HEK293 (cell line): Measurements from ENCODE around the gene CST9.

Experiments used
- CTCF ChIA-PET: fragments of 350-600 bp; formaldehyde crosslinking; extraction: SDS; loops from one replicate; lab custom pipeline; 2021; ENCODE audit warnings: antibody characterized with exemption; lab: Yijun Ruan, JAX
- POLR2A ChIA-PET: fragments of 300-600 bp; formaldehyde crosslinking; extraction: SDS; loops from one replicate; lab custom pipeline; 2020; ENCODE audit warnings: antibody characterized with exemption, inconsistent platforms; lab: Yijun Ruan, JAX
- H3K27ac ChIP-seq: fragments of 200-500 bp; sonication (Bioruptor generic); 2 replicates; pipeline ENCODE4 v1.5.1; 2014; ENCODE audit warnings: low read depth, low read length, control low read depth, inconsistent platforms; ENCODE audit errors: extremely low read depth
- H3K36me3 ChIP-seq, 2 experiments: fragments of 200-500 bp in 1 of 2; sonication (Bioruptor generic) in 1 of 2; 1 replicate in 1 of 2; 2 replicates in 1 of 2; pipeline ENCODE4 v1.5.1; 2014 to 2017; ENCODE audit warnings: inconsistent platforms in 2 of 2, low read length in 2 of 2; ENCODE audit not compliant: control insufficient read depth in 2 of 2, insufficient read depth in 1 of 2
- H3K4me1 ChIP-seq: fragments of 200-500 bp; sonication (Bioruptor generic); 2 replicates; pipeline ENCODE4 v1.5.1; 2014; ENCODE audit warnings: mild to moderate bottlenecking, low read length, inconsistent platforms; ENCODE audit not compliant: control insufficient read depth, insufficient read depth
- H3K4me3 ChIP-seq: 2 replicates; pipeline ENCODE4 v1.5.1; 2011; ENCODE audit warnings: low read depth, mild to moderate bottlenecking, control low read depth, low read length, moderate library complexity
- H3K9me3 ChIP-seq: fragments of 200-500 bp; sonication (Bioruptor generic); 2 replicates; pipeline ENCODE4 v1.5.1; 2014; ENCODE audit warnings: low read depth, low read length, inconsistent platforms; ENCODE audit not compliant: control insufficient read depth, insufficient read depth
- BCL11A ChIP-seq: fragments of 450-650 bp; formaldehyde crosslinking; IDR thresholded peaks from 2 replicates; pipeline ENCODE4 v1.5.1; 2016; ENCODE audit warnings: low read depth, missing biosample characterization, missing genetic modification characterization
- KLF16 ChIP-seq: fragments of 450-650 bp; formaldehyde crosslinking; IDR thresholded peaks from 2 replicates; pipeline ENCODE4 v1.5.1; 2017; ENCODE audit warnings: missing biosample characterization, missing genetic modification characterization
- KLF7 ChIP-seq: fragments of 450-650 bp; formaldehyde crosslinking; IDR thresholded peaks from 2 replicates; pipeline ENCODE4 v1.5.1; 2016; ENCODE audit warnings: missing biosample characterization, missing genetic modification characterization, borderline replicate concordance
- KLF8 ChIP-seq: fragments of 450-650 bp; formaldehyde crosslinking; IDR thresholded peaks from 2 replicates; pipeline ENCODE4 v1.5.1; 2016; ENCODE audit warnings: missing biosample characterization, missing genetic modification characterization
- SP7 ChIP-seq: fragments of 450-650 bp; formaldehyde crosslinking; IDR thresholded peaks from 2 replicates; pipeline ENCODE4 v1.5.1; 2016; ENCODE audit warnings: missing biosample characterization, missing genetic modification characterization
- ZFP37 ChIP-seq: fragments of 450-650 bp; formaldehyde crosslinking; IDR thresholded peaks from 2 replicates; pipeline ENCODE4 v1.5.1; 2016; ENCODE audit warnings: missing biosample characterization, missing genetic modification characterization
- ZNF121 ChIP-seq: fragments of 450-650 bp; formaldehyde crosslinking; IDR thresholded peaks from 2 replicates; pipeline ENCODE4 v1.5.1; 2016; ENCODE audit warnings: missing biosample characterization, missing genetic modification characterization
- ZNF138 ChIP-seq: fragments of 450-650 bp; formaldehyde crosslinking; IDR thresholded peaks from 2 replicates; pipeline ENCODE4 v1.5.1; 2016; ENCODE audit warnings: missing biosample characterization, missing genetic modification characterization, borderline replicate concordance
- ZNF2 ChIP-seq: fragments of 450-650 bp; formaldehyde crosslinking; IDR thresholded peaks from 2 replicates; pipeline ENCODE4 v1.5.1; 2016; ENCODE audit warnings: missing biosample characterization, missing genetic modification characterization
- ZNF223 ChIP-seq: fragments of 450-650 bp; formaldehyde crosslinking; IDR thresholded peaks from 2 replicates; pipeline ENCODE4 v1.5.1; 2016; ENCODE audit warnings: missing biosample characterization, missing genetic modification characterization
- ZNF426 ChIP-seq: fragments of 450-650 bp; formaldehyde crosslinking; IDR thresholded peaks from 2 replicates; pipeline ENCODE4 v1.5.1; 2017; ENCODE audit warnings: missing biosample characterization, missing genetic modification characterization, mild to moderate bottlenecking, inconsistent platforms, moderate library complexity
- ZNF48 ChIP-seq: fragments of 450-650 bp; formaldehyde crosslinking; IDR thresholded peaks from 2 replicates; pipeline ENCODE4 v1.5.1; 2016; ENCODE audit warnings: missing biosample characterization, missing genetic modification characterization
- ZNF600 ChIP-seq: fragments of 450-650 bp; formaldehyde crosslinking; IDR thresholded peaks from 2 replicates; pipeline ENCODE4 v1.5.1; 2016; ENCODE audit warnings: missing biosample characterization, missing genetic modification characterization
- ZNF670 ChIP-seq: fragments of 450-650 bp; formaldehyde crosslinking; IDR thresholded peaks from 2 replicates; pipeline ENCODE4 v1.5.1; 2016; ENCODE audit warnings: missing biosample characterization, missing genetic modification characterization, low read depth
- ZNF707 ChIP-seq: fragments of 450-650 bp; formaldehyde crosslinking; IDR thresholded peaks from 2 replicates; pipeline ENCODE4 v1.5.1; 2016; ENCODE audit warnings: missing biosample characterization, missing genetic modification characterization
- ZNF747 ChIP-seq: fragments of 450-650 bp; formaldehyde crosslinking; IDR thresholded peaks from 2 replicates; pipeline ENCODE4 v1.5.1; 2016; ENCODE audit warnings: missing biosample characterization, missing genetic modification characterization
- ZNF768 ChIP-seq: fragments of 450-650 bp; formaldehyde crosslinking; IDR thresholded peaks from 2 replicates; pipeline ENCODE4 v1.5.1; 2018; ENCODE audit warnings: missing biosample characterization, mild to moderate bottlenecking, missing genetic modification characterization
- ZNF776 ChIP-seq: fragments of 450-650 bp; formaldehyde crosslinking; IDR thresholded peaks from 2 replicates; pipeline ENCODE4 v1.5.0; 2017; ENCODE audit warnings: missing biosample characterization, missing genetic modification characterization, borderline replicate concordance
- TF ChIP-seq, protein P1 (sequence below): fragments of 450-650 bp; formaldehyde crosslinking; IDR thresholded peaks from 2 replicates; pipeline ENCODE4 v1.5.1; 2016; ENCODE audit warnings: missing biosample characterization, missing genetic modification characterization
- TF ChIP-seq, protein P2 (sequence below): fragments of 450-650 bp; formaldehyde crosslinking; IDR thresholded peaks from 2 replicates; pipeline ENCODE4 v1.5.1; 2016; ENCODE audit warnings: missing biosample characterization, missing genetic modification characterization, low read depth
- TF ChIP-seq, protein P3 (sequence below): fragments of 450-650 bp; formaldehyde crosslinking; IDR thresholded peaks from 2 replicates; pipeline ENCODE4 v1.5.1; 2016; ENCODE audit warnings: missing biosample characterization, missing genetic modification characterization
- TF ChIP-seq, protein P4 (sequence below): fragments of 450-650 bp; formaldehyde crosslinking; IDR thresholded peaks from 2 replicates; pipeline ENCODE4 v1.5.1; 2016; ENCODE audit warnings: missing biosample characterization, missing genetic modification characterization
- TF ChIP-seq, protein P5 (sequence below): fragments of 450-650 bp; formaldehyde crosslinking; IDR thresholded peaks from 2 replicates; pipeline ENCODE4 v1.5.1; 2016; ENCODE audit warnings: missing biosample characterization, missing genetic modification characterization
- TF ChIP-seq, protein P6 (sequence below): fragments of 450-650 bp; formaldehyde crosslinking; IDR thresholded peaks from 2 replicates; pipeline ENCODE4 v1.5.1; 2016; ENCODE audit warnings: missing biosample characterization, missing genetic modification characterization
- TF ChIP-seq, protein P7 (sequence below): fragments of 450-650 bp; formaldehyde crosslinking; IDR thresholded peaks from 2 replicates; pipeline ENCODE4 v1.5.1; 2016; ENCODE audit warnings: missing biosample characterization, missing genetic modification characterization, borderline replicate concordance

Gene CST9

DNA sequence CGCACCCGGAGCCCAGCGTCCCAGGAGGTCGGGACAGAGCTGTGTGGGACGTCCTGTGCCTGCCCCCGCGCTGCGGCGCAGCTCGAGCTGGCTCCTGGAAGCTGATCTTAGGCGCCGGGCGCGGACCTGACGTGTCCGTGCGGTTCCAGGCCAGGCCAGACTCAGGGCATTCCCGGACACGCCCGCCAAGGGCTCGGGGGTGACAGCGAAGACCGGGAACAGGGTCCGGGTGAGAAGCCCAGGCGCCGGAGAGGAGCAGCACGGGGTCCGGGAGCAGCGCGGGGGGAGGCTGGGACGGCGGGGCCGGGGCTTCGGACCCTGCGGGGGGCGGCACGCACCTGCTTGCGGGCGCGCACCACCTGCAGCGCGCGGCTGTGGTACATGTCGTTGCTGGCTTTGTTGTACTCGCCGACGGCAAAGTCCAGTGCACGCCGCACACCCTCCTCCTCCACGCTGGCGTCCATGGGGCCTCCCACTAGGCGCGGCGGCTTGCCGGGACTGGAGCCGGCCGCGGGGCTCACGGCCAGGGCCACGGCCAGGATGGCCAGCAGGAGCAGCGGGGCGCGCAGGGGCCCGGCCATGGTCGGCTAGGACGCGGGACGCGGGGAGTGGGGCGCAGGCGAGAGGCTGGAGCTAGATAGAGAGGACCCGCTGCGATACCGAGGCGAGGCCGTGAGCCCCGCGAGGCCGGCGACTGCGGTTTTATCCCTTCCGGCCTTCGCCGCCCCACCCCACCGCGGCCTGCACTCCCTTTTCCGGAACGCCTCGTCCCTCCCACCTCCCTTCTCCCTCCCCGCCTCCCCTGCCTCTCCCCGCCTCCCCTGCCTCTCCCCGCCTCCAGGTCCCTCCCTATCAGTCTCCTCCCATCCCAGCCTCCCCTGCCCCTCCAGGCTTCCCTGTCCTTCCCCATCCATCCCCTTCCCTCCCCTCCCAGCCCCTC is 31.8 kb upstream of the CST9 start, which contains the start of gene CST3 (continued):
- TF ChIP-seq ZNF776 (tag by site-specific recombination) (no peak), ZNF48 (tag by site-specific recombination) (no peak), ZNF670 (no peak), ZNF747 (no peak), ZNF707 (tag by site-specific recombination) (no peak), ZNF121 (no peak), SP7 (tag by site-specific recombination) (0 out of 2 replicates have a peak, but pooled peaks have one; percentile 18), ZNF138 (tag by site-specific recombination) (no peak), ZNF768 (tag by site-specific recombination) (no peak), KLF16 (tag by site-specific recombination) (no peak), KLF8 (tag by site-specific recombination) (peak; percentile 23; the same call in 1 of the 2 replicates)
- TF ChIP-seq, protein P1, sequence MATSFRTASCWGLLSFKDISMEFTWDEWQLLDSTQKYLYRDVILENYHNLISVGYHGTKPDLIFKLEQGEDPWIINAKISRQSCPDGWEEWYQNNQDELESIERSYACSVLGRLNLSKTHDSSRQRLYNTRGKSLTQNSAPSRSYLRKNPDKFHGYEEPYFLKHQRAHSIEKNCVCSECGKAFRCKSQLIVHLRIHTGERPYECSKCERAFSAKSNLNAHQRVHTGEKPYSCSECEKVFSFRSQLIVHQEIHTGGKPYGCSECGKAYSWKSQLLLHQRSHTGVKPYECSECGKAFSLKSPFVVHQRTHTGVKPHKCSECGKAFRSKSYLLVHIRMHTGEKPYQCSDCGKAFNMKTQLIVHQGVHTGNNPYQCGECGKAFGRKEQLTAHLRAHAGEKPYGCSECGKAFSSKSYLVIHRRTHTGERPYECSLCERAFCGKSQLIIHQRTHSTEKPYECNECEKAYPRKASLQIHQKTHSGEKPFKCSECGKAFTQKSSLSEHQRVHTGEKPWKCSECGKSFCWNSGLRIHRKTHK (tag by site-specific recombination), result no peak
- TF ChIP-seq, protein P2, sequence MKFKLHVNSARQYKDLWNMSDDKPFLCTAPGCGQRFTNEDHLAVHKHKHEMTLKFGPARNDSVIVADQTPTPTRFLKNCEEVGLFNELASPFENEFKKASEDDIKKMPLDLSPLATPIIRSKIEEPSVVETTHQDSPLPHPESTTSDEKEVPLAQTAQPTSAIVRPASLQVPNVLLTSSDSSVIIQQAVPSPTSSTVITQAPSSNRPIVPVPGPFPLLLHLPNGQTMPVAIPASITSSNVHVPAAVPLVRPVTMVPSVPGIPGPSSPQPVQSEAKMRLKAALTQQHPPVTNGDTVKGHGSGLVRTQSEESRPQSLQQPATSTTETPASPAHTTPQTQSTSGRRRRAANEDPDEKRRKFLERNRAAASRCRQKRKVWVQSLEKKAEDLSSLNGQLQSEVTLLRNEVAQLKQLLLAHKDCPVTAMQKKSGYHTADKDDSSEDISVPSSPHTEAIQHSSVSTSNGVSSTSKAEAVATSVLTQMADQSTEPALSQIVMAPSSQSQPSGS (tag by site-specific recombination), result no peak
- TF ChIP-seq, protein P3, sequence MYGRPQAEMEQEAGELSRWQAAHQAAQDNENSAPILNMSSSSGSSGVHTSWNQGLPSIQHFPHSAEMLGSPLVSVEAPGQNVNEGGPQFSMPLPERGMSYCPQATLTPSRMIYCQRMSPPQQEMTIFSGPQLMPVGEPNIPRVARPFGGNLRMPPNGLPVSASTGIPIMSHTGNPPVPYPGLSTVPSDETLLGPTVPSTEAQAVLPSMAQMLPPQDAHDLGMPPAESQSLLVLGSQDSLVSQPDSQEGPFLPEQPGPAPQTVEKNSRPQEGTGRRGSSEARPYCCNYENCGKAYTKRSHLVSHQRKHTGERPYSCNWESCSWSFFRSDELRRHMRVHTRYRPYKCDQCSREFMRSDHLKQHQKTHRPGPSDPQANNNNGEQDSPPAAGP, result peak; percentile 35; the same call in 1 of the 2 replicates
- TF ChIP-seq, protein P4, sequence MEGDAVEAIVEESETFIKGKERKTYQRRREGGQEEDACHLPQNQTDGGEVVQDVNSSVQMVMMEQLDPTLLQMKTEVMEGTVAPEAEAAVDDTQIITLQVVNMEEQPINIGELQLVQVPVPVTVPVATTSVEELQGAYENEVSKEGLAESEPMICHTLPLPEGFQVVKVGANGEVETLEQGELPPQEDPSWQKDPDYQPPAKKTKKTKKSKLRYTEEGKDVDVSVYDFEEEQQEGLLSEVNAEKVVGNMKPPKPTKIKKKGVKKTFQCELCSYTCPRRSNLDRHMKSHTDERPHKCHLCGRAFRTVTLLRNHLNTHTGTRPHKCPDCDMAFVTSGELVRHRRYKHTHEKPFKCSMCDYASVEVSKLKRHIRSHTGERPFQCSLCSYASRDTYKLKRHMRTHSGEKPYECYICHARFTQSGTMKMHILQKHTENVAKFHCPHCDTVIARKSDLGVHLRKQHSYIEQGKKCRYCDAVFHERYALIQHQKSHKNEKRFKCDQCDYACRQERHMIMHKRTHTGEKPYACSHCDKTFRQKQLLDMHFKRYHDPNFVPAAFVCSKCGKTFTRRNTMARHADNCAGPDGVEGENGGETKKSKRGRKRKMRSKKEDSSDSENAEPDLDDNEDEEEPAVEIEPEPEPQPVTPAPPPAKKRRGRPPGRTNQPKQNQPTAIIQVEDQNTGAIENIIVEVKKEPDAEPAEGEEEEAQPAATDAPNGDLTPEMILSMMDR (tag by site-specific recombination), result no peak

DNA sequence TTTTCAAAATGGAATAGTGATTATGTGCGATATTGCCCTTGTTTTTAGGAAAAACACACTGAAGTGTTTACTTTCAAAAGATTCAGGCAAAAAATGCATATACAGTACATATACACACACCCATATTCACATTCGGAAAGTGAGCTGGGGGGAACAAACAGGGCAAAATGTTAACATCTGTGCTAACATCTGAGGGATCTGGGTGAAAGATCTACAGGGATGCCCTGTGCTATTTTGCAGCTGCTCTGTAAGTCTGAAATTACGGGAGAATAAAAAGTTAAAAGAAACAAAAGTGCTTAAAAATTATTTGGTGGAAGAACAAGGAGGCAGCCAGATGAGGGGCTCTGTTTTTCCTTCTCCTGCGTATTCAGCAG is 31.2 kb upstream of the CST9 start:
- peak overlapping the region; percentile 91; the same call in 1 of the 2 replicates for H3K27ac ChIP-seq
- TF ChIP-seq ZFP37 (tag by site-specific recombination), result no peak
- TF ChIP-seq ZNF223 (tag by site-specific recombination), result no peak
- TF ChIP-seq, protein P5, sequence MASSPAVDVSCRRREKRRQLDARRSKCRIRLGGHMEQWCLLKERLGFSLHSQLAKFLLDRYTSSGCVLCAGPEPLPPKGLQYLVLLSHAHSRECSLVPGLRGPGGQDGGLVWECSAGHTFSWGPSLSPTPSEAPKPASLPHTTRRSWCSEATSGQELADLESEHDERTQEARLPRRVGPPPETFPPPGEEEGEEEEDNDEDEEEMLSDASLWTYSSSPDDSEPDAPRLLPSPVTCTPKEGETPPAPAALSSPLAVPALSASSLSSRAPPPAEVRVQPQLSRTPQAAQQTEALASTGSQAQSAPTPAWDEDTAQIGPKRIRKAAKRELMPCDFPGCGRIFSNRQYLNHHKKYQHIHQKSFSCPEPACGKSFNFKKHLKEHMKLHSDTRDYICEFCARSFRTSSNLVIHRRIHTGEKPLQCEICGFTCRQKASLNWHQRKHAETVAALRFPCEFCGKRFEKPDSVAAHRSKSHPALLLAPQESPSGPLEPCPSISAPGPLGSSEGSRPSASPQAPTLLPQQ (tag by site-specific recombination), result no peak
- no peak for TF ChIP-seq ZNF2 (tag by site-specific recombination)
- no peak for TF ChIP-seq ZNF426 (tag by site-specific recombination)
- TF ChIP-seq, protein P6, sequence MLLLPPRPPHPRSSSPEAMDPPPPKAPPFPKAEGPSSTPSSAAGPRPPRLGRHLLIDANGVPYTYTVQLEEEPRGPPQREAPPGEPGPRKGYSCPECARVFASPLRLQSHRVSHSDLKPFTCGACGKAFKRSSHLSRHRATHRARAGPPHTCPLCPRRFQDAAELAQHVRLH, result no peak
- TF ChIP-seq KLF7 (tag by site-specific recombination), result no peak
- no peak for TF ChIP-seq ZNF600 (tag by site-specific recombination)
- TF ChIP-seq, protein P7, sequence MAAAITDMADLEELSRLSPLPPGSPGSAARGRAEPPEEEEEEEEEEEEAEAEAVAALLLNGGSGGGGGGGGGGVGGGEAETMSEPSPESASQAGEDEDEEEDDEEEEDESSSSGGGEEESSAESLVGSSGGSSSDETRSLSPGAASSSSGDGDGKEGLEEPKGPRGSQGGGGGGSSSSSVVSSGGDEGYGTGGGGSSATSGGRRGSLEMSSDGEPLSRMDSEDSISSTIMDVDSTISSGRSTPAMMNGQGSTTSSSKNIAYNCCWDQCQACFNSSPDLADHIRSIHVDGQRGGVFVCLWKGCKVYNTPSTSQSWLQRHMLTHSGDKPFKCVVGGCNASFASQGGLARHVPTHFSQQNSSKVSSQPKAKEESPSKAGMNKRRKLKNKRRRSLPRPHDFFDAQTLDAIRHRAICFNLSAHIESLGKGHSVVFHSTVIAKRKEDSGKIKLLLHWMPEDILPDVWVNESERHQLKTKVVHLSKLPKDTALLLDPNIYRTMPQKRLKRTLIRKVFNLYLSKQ (tag by site-specific recombination), result no peak
- no peak for TF ChIP-seq BCL11A (tag by site-specific recombination)
- no peak for TF ChIP-seq ZNF670
- peaks cover 2% of the 10 kb centered on the region; the same call in 1 of the 2 replicates for H3K4me1 ChIP-seq
- ChIA-PET CTCF (interaction anchor here (0.7 kb wide), 1 partner anchor 391 kb away, joined by 4 read pairs; no protein-coding TSS in a partner anchor), POLR2A (interaction anchor here (0.8 to 1.7 kb wide), 6 partner anchors 13 to 279 kb away, joined by 3 to 9 read pairs (median 4); no protein-coding TSS in a partner anchor)
- no peaks in the 10 kb centered on the region for H3K9me3 ChIP-seq
- H3K36me3 ChIP-seq, result peaks cover 0 to 37% of the 10 kb centered on the region in 2 experiments; a peak in 1 of 3 replicates
- H3K4me3 ChIP-seq, result peak overlapping the region; percentile 76
